HFFc6 (cell line): ENCODE data around the gene PCDHB9. TPM values are rescaled to one million over a fixed set of nuclear protein-coding genes. Genes with fewer than 3 reads are reported as not detected.
"Not testable (repeated sequence)": the region's sequence is repeated elsewhere in the genome, so short reads cannot be mapped to it uniquely, and the experiment has no call there.

Source experiments
- DNase-seq: peaks from one replicate; pipeline ENCODE4 v3.0.0-alpha.2; 2018
- H3K27ac Mint-ChIP-seq: 2 replicates; pipeline ENCODE4 v1.8.0; 2020; ENCODE audit warnings: mild to moderate bottlenecking, mixed read lengths
- H3K27me3 Mint-ChIP-seq: 2 replicates; pipeline ENCODE4 v1.8.0; 2021; ENCODE audit warnings: mild to moderate bottlenecking, moderate library complexity, mixed read lengths; ENCODE audit not compliant: insufficient read depth
- H3K36me3 Mint-ChIP-seq: 2 replicates; pipeline ENCODE4 v1.8.0; 2021; ENCODE audit warnings: low read depth, mixed read lengths
- H3K4me1 Mint-ChIP-seq: 2 replicates; pipeline ENCODE4 v1.8.0; 2020; ENCODE audit warnings: low read depth, mixed read lengths
- H3K4me3 Mint-ChIP-seq: 2 replicates; pipeline ENCODE4 v1.8.0; 2020; ENCODE audit warnings: mild to moderate bottlenecking, moderate library complexity, mixed read lengths
- H3K9me3 Mint-ChIP-seq: 2 replicates; pipeline ENCODE4 v1.8.0; 2020; ENCODE audit warnings: mild to moderate bottlenecking, mixed read lengths
- long read RNA-seq: library from polyadenylated mRNA; unstranded; transcript quantifications from one replicate; pipeline ENCODE4 v2.0.0, GENCODE V29; 2019
- total RNA-seq, 6 experiments: library from RNA; stranded (reverse); fragmentation: NEBNext Ultra II Directional; extraction: Animal tissue kit (Norgen Biotek cat#: 25700); gene quantifications; 2 replicates in 1 of 6; 3 replicates in 5 of 6; pipeline ENCODE4 v1.2.3, GENCODE V29; 2021
- TF ChIP-seq, protein P1 (sequence below): fragments of 200-600 bp; sonication (generic); IDR thresholded peaks from 2 replicates; pipeline ENCODE4 v1.5.0; 2021; ENCODE audit warnings: antibody characterized with exemption, mild to moderate bottlenecking

PCDHB9 gene
- total RNA-seq = 1 to 10 TPM; 1.0 to 2.5 (median 1.6) TPM
- long read RNA-seq, full-length matches to known transcripts = 2 of 2 reads
- long read RNA-seq, partial matches to known transcripts = 0 of 2 reads
- long read RNA-seq, other reads (novel, unspliced or antisense) = 0 of 2 reads

DNA sequence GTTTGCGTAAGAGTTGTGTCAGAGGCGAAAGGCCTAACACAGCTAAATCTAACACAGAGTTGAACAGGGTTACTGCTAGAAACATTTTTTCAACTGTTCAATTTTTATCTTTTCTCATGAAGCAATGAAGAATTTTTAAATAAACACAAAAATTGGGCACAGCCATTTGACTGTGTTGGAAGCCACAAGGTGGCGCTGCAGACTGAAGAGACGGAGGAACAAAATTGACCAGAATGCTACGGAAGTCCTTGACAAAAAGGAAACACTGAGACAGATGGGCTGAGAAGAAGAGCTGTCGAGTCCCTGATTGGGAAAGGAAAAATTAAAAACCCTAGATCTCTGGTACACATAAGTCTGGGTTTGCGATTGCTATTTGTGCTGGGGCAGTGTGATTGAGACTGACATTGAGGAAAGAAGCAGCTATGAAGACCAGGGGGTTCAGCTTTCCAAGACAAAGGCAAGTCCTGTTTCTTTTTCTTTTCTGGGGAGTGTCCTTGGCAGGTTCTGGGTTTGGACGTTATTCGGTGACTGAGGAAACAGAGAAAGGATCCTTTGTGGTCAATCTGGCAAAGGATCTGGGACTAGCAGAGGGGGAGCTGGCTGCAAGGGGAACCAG lies at the start of gene PCDHB9:
PCDHB9 (plus strand) TSS at position 265 of the 616 bp plus-strand sequence; CDS start at position 423, 158 bp downstream.
- DNase-seq = peak; percentile 58
- peak within 1 kb of the TSS; percentile 30; the same call in 1 of the 2 replicates for H3K27ac Mint-ChIP-seq
- peaks cover 17% of the 10 kb centered on the region for H3K36me3 Mint-ChIP-seq
- peaks cover 29% of the 10 kb centered on the region for H3K4me1 Mint-ChIP-seq
- TF ChIP-seq, protein P1, sequence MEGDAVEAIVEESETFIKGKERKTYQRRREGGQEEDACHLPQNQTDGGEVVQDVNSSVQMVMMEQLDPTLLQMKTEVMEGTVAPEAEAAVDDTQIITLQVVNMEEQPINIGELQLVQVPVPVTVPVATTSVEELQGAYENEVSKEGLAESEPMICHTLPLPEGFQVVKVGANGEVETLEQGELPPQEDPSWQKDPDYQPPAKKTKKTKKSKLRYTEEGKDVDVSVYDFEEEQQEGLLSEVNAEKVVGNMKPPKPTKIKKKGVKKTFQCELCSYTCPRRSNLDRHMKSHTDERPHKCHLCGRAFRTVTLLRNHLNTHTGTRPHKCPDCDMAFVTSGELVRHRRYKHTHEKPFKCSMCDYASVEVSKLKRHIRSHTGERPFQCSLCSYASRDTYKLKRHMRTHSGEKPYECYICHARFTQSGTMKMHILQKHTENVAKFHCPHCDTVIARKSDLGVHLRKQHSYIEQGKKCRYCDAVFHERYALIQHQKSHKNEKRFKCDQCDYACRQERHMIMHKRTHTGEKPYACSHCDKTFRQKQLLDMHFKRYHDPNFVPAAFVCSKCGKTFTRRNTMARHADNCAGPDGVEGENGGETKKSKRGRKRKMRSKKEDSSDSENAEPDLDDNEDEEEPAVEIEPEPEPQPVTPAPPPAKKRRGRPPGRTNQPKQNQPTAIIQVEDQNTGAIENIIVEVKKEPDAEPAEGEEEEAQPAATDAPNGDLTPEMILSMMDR = peak; percentile 88
- H3K9me3 Mint-ChIP-seq = peaks cover 21% of the 10 kb centered on the region
- H3K27me3 Mint-ChIP-seq = peaks cover 16% of the 10 kb centered on the region
- H3K4me3 Mint-ChIP-seq = peak within 1 kb of the TSS; percentile 89

DNA sequence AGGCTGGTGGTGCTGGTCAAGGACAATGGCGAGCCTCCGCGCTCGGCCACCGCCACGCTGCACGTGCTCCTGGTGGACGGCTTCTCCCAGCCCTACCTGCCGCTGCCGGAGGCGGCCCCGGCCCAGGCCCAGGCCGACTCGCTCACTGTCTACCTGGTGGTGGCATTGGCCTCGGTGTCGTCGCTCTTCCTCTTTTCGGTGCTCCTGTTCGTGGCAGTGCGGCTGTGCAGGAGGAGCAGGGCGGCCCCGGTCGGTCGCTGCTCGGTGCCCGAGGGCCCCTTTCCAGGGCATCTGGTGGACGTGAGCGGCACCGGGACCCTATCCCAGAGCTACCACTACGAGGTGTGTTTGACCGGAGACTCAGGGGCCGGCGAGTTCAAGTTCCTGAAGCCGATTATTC lies 49.6 kb upstream of the PCDHB9 start:
- H3K27ac Mint-ChIP-seq, H3K4me1 Mint-ChIP-seq, H3K27me3 Mint-ChIP-seq, DNase-seq, H3K4me3 Mint-ChIP-seq: not testable (repeated sequence)
- H3K36me3 Mint-ChIP-seq = peaks cover 10% of the 10 kb centered on the region
- H3K9me3 Mint-ChIP-seq = peaks cover 14% of the 10 kb centered on the region

DNA sequence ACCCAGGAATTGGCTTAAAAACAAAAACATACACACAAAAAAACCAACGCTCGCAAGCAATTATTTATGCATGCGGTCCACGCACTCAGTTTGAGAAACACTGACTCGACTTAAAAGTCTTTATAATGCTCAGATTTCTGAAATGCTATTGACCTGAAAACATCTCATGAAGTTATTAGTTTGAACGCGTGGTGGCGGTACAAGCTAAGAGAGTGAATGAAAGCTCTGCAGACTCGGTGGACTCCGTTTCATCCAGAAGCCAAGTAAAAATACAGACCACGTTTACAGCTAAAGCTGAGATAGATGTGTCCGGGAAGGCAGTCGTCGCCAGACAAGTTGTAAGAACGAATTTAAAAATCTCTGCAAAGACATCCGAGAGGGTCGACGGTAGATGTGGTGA lies 37.1 kb upstream of the PCDHB9 start, which contains the start of gene PCDHB6:
PCDHB6 (plus strand) TSS at position 246 of the 400 bp plus-strand sequence. CDS start 201 bp downstream, outside the sequence.
- no peaks in the 10 kb centered on the region; the same call in 1 of the 2 replicates for H3K36me3 Mint-ChIP-seq
- H3K27me3 Mint-ChIP-seq = peaks cover 5% of the 10 kb centered on the region
- peaks cover 7% of the 10 kb centered on the region for H3K4me1 Mint-ChIP-seq
- no peak within 1 kb of the TSS for H3K27ac Mint-ChIP-seq
- peaks cover 17% of the 10 kb centered on the region for H3K9me3 Mint-ChIP-seq
- TF ChIP-seq, protein P1 = peak; percentile 71
- DNase-seq = peak; percentile 41
- peak within 1 kb of the TSS; percentile 87 for H3K4me3 Mint-ChIP-seq

DNA sequence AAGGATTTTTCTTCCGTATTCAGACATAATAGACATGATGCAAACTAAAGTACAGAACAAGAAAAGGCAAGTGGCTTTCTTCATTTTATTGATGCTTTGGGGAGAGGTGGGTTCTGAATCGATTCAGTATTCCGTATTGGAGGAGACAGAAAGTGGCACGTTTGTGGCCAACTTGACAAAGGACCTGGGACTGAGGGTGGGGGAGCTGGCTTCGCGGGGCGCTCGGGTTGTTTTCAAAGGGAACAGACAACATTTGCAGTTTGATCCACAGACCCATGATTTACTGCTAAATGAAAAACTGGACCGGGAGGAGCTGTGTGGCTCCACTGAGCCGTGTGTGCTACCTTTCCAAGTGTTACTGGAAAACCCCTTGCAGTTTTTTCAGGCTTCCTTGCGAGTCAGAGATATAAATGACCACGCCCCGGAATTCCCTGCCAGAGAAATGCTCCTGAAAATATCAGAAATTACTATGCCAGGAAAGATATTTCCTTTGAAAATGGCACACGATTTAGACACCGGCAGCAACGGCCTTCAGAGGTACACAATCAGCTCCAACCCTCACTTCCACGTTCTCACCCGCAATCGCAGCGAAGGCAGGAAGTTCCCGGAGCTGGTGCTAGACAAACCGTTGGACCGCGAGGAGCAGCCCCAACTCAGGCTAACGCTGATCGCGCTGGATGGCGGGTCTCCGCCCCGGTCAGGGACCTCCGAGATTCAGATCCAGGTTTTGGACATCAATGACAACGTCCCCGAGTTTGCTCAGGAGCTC lies 36.6 kb upstream of the PCDHB9 start:
- Mint-ChIP-seq H3K9me3 (peaks cover 17% of the 10 kb centered on the region), H3K27me3 (peaks cover 5% of the 10 kb centered on the region), H3K36me3 (no peaks in the 10 kb centered on the region; the same call in 1 of the 2 replicates), H3K4me3 (peak overlapping the region; percentile 87), H3K27ac (no peak overlapping the region), H3K4me1 (peaks cover 7% of the 10 kb centered on the region)
- TF ChIP-seq, protein P1 = no peak
- no peak for DNase-seq

DNA sequence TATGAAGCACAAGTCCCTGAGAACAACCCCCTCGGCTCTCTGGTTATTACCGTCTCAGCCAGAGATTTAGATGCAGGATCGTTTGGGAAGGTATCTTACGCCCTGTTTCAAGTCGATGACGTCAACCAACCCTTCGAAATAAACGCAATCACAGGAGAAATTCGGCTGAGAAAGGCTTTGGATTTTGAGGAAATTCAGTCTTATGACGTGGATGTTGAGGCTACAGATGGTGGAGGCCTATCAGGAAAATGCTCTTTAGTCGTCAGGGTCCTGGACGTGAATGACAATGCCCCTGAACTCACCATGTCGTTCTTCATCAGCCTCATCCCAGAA lies 36.0 kb upstream of the PCDHB9 start:
- H3K36me3 Mint-ChIP-seq = no peaks in the 10 kb centered on the region; the same call in 1 of the 2 replicates
- H3K4me3 Mint-ChIP-seq = peak overlapping the region; percentile 87; the same call in 1 of the 2 replicates
- H3K27me3 Mint-ChIP-seq = peaks cover 6% of the 10 kb centered on the region
- TF ChIP-seq, protein P1 = no peak
- H3K9me3 Mint-ChIP-seq = peaks cover 17% of the 10 kb centered on the region
- peaks cover 7% of the 10 kb centered on the region for H3K4me1 Mint-ChIP-seq
- no peak overlapping the region for H3K27ac Mint-ChIP-seq
- no peak for DNase-seq

DNA sequence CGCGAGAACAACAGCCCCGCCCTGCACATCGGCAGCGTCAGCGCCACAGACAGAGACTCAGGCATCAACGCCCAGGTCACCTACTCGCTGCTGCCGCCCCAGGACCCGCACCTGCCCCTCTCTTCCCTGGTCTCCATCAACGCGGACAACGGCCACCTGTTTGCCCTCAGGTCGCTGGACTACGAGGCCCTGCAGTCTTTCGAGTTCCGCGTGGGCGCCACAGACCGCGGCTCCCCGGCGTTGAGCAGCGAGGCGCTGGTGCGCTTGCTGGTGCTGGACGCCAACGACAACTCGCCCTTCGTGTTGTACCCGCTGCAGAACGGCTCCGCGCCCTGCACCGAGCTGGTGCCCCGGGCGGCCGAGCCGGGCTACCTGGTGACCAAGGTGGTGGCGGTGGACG lies 35.3 kb upstream of the PCDHB9 start:
- H3K36me3 Mint-ChIP-seq, H3K4me1 Mint-ChIP-seq, DNase-seq, H3K27me3 Mint-ChIP-seq, H3K4me3 Mint-ChIP-seq, H3K27ac Mint-ChIP-seq: not testable (repeated sequence)
- peaks cover 20% of the 10 kb centered on the region for H3K9me3 Mint-ChIP-seq

DNA sequence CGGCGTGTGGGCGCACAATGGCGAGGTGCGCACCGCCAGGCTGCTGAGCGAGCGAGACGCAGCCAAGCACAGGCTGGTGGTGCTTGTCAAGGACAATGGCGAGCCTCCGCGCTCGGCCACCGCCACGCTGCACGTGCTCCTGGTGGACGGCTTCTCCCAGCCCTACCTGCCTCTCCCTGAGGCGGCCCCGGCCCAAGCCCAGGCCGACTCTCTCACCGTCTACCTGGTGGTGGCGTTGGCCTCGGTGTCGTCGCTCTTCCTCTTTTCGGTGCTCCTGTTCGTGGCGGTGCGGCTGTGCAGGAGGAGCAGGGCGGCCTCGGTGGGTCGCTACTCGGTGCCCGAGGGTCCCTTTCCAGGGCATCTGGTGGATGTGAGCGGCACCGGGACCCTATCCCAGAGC lies 34.9 kb upstream of the PCDHB9 start:
- H3K4me1 Mint-ChIP-seq, DNase-seq, H3K36me3 Mint-ChIP-seq, H3K27ac Mint-ChIP-seq, H3K4me3 Mint-ChIP-seq: not testable (repeated sequence)
- peaks cover 13% of the 10 kb centered on the region for H3K27me3 Mint-ChIP-seq
- H3K9me3 Mint-ChIP-seq = peaks cover 25% of the 10 kb centered on the region
